HepG2 (cell line): Measurements from ENCODE around the gene PLSCR4. TPM values are rescaled to one million over a fixed set of nuclear protein-coding genes. Genes with fewer than 3 reads are reported as not detected.

Source experiments
- BCL6 ChIP-seq: IDR thresholded peaks from 2 replicates; pipeline ENCODE4 v1.6.1; 2016; ENCODE audit warnings: missing genetic modification reagents, missing compliant biosample characterization
- DR1 ChIP-seq: sonication (generic); formaldehyde crosslinking; IDR thresholded peaks from 2 replicates; pipeline ENCODE4 v1.8.0; 2021; ENCODE audit warnings: mild to moderate bottlenecking, missing genetic modification reagents, inconsistent platforms
- ETV5 ChIP-seq: IDR thresholded peaks from 2 replicates; pipeline ENCODE4 v1.6.1; 2018; ENCODE audit warnings: missing biosample characterization, missing genetic modification reagents, inconsistent platforms, borderline replicate concordance
- FOXK2 ChIP-seq: fragments of 450-650 bp; IDR thresholded peaks from 2 replicates; pipeline ENCODE4 v1.6.1; 2016
- HINFP ChIP-seq: sonication (generic); formaldehyde crosslinking; IDR thresholded peaks from 2 replicates; pipeline ENCODE4 v1.4.0; 2020; ENCODE audit warnings: low read depth, mild to moderate bottlenecking, missing genetic modification reagents
- IRF2 ChIP-seq: IDR thresholded peaks from 2 replicates; pipeline ENCODE4 v1.6.1; 2018; ENCODE audit warnings: missing genetic modification reagents, missing compliant biosample characterization
- JARID2 ChIP-seq: sonication (generic); formaldehyde crosslinking; IDR thresholded peaks from 2 replicates; pipeline ENCODE4 v1.8.1; 2023; ENCODE audit warnings: missing genetic modification reagents, inconsistent platforms; ENCODE audit not compliant: insufficient replicate concordance
- JUN ChIP-seq: sonication (generic); formaldehyde crosslinking; IDR thresholded peaks from 2 replicates; pipeline ENCODE4 v1.4.0; 2020; ENCODE audit warnings: mild to moderate bottlenecking, missing genetic modification reagents
- KDM5B ChIP-seq: sonication (generic); formaldehyde crosslinking; IDR thresholded peaks from 2 replicates; pipeline ENCODE4 v1.4.0; 2020; ENCODE audit warnings: missing genetic modification reagents, mild to moderate bottlenecking, borderline replicate concordance
- MIXL1 ChIP-seq: IDR thresholded peaks from 2 replicates; pipeline ENCODE4 v1.6.1; 2016
- MXD4 ChIP-seq: IDR thresholded peaks from 2 replicates; pipeline ENCODE4 v1.6.1; 2016; ENCODE audit warnings: mild to moderate bottlenecking, missing biosample characterization, missing genetic modification reagents
- NPAS2 ChIP-seq: sonication (generic); formaldehyde crosslinking; IDR thresholded peaks from 2 replicates; pipeline ENCODE4 v1.8.0; 2022; ENCODE audit warnings: mild to moderate bottlenecking, missing genetic modification reagents, borderline replicate concordance
- ONECUT2 ChIP-seq: sonication (generic); formaldehyde crosslinking; IDR thresholded peaks from 2 replicates; pipeline ENCODE4 v1.4.0; 2020; ENCODE audit warnings: missing genetic modification reagents
- RFXANK ChIP-seq: IDR thresholded peaks from 2 replicates; pipeline ENCODE4 v1.6.1; 2016
- SRY ChIP-seq: sonication (generic); formaldehyde crosslinking; IDR thresholded peaks from 2 replicates; pipeline ENCODE4 v1.8.0; 2022; ENCODE audit warnings: mild to moderate bottlenecking, missing genetic modification reagents
- ZBTB7A ChIP-seq: sonication (generic); formaldehyde crosslinking; IDR thresholded peaks from 2 replicates; pipeline ENCODE4 v1.8.0; 2022; ENCODE audit warnings: mild to moderate bottlenecking, missing genetic modification reagents
- ZEB1 ChIP-seq: IDR thresholded peaks from 2 replicates; pipeline ENCODE4 v1.6.1; 2012; ENCODE audit warnings: mild to moderate bottlenecking, low read depth, inconsistent platforms; ENCODE audit not compliant: insufficient replicate concordance
- ZNF207 ChIP-seq: fragments of 450-650 bp; IDR thresholded peaks from 2 replicates; pipeline ENCODE4 v1.6.1; 2016; ENCODE audit warnings: antibody characterized with exemption, borderline replicate concordance
- ZNF234 ChIP-seq: sonication (generic); formaldehyde crosslinking; conservative IDR thresholded peaks from 2 replicates; pipeline ENCODE4 v1.5.1; 2020; ENCODE audit warnings: mild to moderate bottlenecking, missing genetic modification reagents
- ZNF276 ChIP-seq: sonication (generic); formaldehyde crosslinking; IDR thresholded peaks from 2 replicates; pipeline ENCODE4 v1.4.0; 2020; ENCODE audit warnings: mild to moderate bottlenecking, low read depth, missing genetic modification reagents
- ZNF326 ChIP-seq: sonication (generic); formaldehyde crosslinking; IDR thresholded peaks from 2 replicates; pipeline ENCODE4 v1.4.0; 2020; ENCODE audit warnings: missing genetic modification reagents, borderline replicate concordance
- ZNF7 ChIP-seq: IDR thresholded peaks from 2 replicates; pipeline ENCODE4 v1.6.1; 2016; ENCODE audit warnings: missing biosample characterization, missing genetic modification reagents
- polyA plus RNA-seq, 8 experiments: library from polyadenylated mRNA; depleted of rRNA in 3 of 8; stranded (reverse) in 7 of 8; unstranded in 1 of 8; fragments of >200 nt; fragmentation: Illumina TruSeq in 4 of 8; extraction: Trizol in 4 of 8; gene quantifications; 2 replicates each; pipeline versions ENCODE4 v1.2.1 to v1.2.3, GENCODE V29; 2011 to 2016; ENCODE audit warnings: low read depth in 4 of 8, missing spikeins in 1 of 8, mixed read lengths in 1 of 8; ENCODE audit not compliant: insufficient read depth in 1 of 8
- total RNA-seq, 5 experiments: library from RNA; depleted of rRNA; stranded (reverse); fragments of >200 nt; fragmentation: Illumina TruSeq; extraction: Trizol; gene quantifications; 2 replicates each; pipeline ENCODE4 v1.2.3, GENCODE V29; 2016; ENCODE audit warnings: low read depth in 1 of 5

PLSCR4 gene
- total and polyA plus RNA-seq, 2 of the 13 experiments (the other 11 are each of a cell fraction or from before 2014, with no cell fraction given), result 1.5 to 59.0 TPM

DNA sequence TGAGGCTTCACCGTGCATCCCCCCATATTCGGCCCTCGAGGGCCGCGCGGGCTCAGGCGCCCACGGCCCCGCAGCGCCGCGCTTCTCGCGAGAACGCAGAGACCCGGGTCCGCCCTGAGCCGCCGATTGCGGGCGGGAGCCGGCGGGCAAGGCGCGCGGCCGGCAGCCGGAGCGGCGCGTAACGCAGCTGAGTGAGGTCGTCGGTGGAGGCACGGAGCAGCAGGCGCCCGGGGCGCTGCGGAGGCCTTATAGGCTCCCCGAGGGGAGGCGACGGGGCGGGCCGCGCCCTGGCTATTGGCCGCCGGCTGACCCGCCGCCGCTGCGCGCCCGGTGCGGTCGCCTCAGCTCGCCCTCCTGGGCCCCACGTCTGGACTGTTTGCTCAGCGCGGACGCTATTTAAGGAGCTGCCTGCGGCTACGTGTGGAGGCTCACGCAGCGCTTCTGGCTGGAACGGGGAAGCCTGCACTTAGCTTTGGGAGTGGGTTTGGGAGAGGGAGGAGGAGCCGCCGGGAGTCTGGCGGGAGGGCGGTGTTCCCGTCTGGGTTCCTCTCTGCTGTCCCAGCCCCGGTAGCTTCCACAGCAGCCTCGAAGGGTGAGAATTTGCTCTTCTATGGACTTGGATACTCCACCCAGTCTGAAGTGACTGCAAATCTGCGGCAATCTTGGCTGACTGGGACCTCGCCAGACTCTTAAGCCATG, 89.8 kb downstream of the PLSCR4 start, which contains the start of gene PLOD2 (continued):
- no peak for TF ChIP-seq ZNF276
- no peak for TF ChIP-seq FOXK2
- no peak for TF ChIP-seq ZNF326 (CRISPR knock-in tag)
- no peak for TF ChIP-seq ETV5
- TF ChIP-seq ONECUT2 (CRISPR knock-in tag), result no peak
- peak; percentile 10 for TF ChIP-seq ZEB1
- TF ChIP-seq ZNF7, result no peak
- TF ChIP-seq ZNF234 (CRISPR knock-in tag), result peak; percentile 77; the same call in 1 of the 2 replicates
- peak; percentile 86 for TF ChIP-seq IRF2 (CRISPR knock-in tag)
- peak; percentile 74 for TF ChIP-seq MIXL1 (CRISPR knock-in tag)
- peak; percentile 97 for TF ChIP-seq DR1
- 0 out of 2 replicates have a peak, but pooled peaks have one; percentile 46 for TF ChIP-seq RFXANK (CRISPR knock-in tag)
- TF ChIP-seq SRY (CRISPR knock-in tag), result peak; percentile 50; the same call in 1 of the 2 replicates
- no peak for TF ChIP-seq NPAS2 (CRISPR knock-in tag)
- TF ChIP-seq KDM5B (CRISPR knock-in tag), result peak; percentile 81
- TF ChIP-seq ZBTB7A (CRISPR knock-in tag), result peak; percentile 58; the same call in 1 of the 2 replicates
- TF ChIP-seq MXD4 (CRISPR knock-in tag), result peak; percentile 47
- no peak for TF ChIP-seq JARID2 (CRISPR knock-in tag)
- peak; percentile 75 for TF ChIP-seq BCL6 (CRISPR knock-in tag)
- TF ChIP-seq JUN, result no peak
- TF ChIP-seq ZNF207, result no peak
- TF ChIP-seq HINFP, result peak; percentile 94
